GM19193 (cell line): ENCODE measurements around the gene CTNNA2.

ENCODE experiments used
- POLR2A ChIP-seq: IDR thresholded peaks from 4 replicates; pipeline ENCODE4 v1.6.1; 2011; ENCODE audit not compliant: insufficient read depth, insufficient read length; ENCODE audit errors: extremely low read depth

CTNNA2 gene

GRCh38 chr2:79715338-79715737 lies 202.5 kb downstream of the CTNNA2 start:
- no peak for TF ChIP-seq POLR2A

- no peak for TF ChIP-seq POLR2A
Observed at GRCh38 chr2:79716266-79716665, 203.4 kb downstream of the CTNNA2 start.

- no peak for TF ChIP-seq POLR2A
Observed at GRCh38 chr2:79717364-79718007, 204.6 kb downstream of the CTNNA2 start.

GRCh38 chr2:79721061-79721460 lies 208.2 kb downstream of the CTNNA2 start:
- TF ChIP-seq POLR2A: no peak

GRCh38 chr2:79721966-79722365 lies 209.1 kb downstream of the CTNNA2 start:
- TF ChIP-seq POLR2A: no peak

- TF ChIP-seq POLR2A: no peak
Observed at GRCh38 chr2:79723830-79724229, 211.0 kb downstream of the CTNNA2 start.

- no peak for TF ChIP-seq POLR2A
Observed at GRCh38 chr2:79729532-79729931, 216.7 kb downstream of the CTNNA2 start.

GRCh38 chr2:79734518-79734917 lies 221.7 kb downstream of the CTNNA2 start:
- TF ChIP-seq POLR2A: no peak

- TF ChIP-seq POLR2A: no peak
Observed at GRCh38 chr2:79740879-79741443, 228.1 kb downstream of the CTNNA2 start.

GRCh38 chr2:79750321-79750720 lies 237.5 kb downstream of the CTNNA2 start:
- no peak for TF ChIP-seq POLR2A

- no peak for TF ChIP-seq POLR2A
Observed at GRCh38 chr2:79757526-79757925, 244.7 kb downstream of the CTNNA2 start.

- TF ChIP-seq POLR2A: no peak
Observed at GRCh38 chr2:79758042-79758441, 245.2 kb downstream of the CTNNA2 start.

GRCh38 chr2:79758749-79759282 lies 246.0 kb downstream of the CTNNA2 start:
- TF ChIP-seq POLR2A: no peak

- TF ChIP-seq POLR2A: no peak
Observed at GRCh38 chr2:79770926-79771325, 258.1 kb downstream of the CTNNA2 start.

- TF ChIP-seq POLR2A: no peak
Observed at GRCh38 chr2:79771493-79771892, 258.6 kb downstream of the CTNNA2 start.

- TF ChIP-seq POLR2A: no peak
Observed at GRCh38 chr2:79774016-79774415, 261.2 kb downstream of the CTNNA2 start.
